A549 treated with RU486 at 1 μM for 4 hours (cell line): ENCODE measurements around the gene CLEC16A. TPM values are rescaled to one million over a fixed set of nuclear protein-coding genes. Genes with fewer than 3 reads are reported as not detected.

Source experiments
- total RNA-seq: library from RNA; stranded (reverse); fragments of 200-300 nt; extraction: Qiagen RNA extraction; gene quantifications from 5 replicates; pipeline ENCODE4 v1.2.3, GENCODE V29; 2022; ENCODE audit warnings: low read depth

Gene CLEC16A
- 6.9 to 8.6 TPM (median 7.6 TPM) in 5 replicates for total RNA-seq

GRCh38 chr16:10944249-10945064, at the start of gene CLEC16A:
CLEC16A (plus strand) TSS chr16:10944564; CDS start chr16:10944718, 154 bp downstream.

DNA sequence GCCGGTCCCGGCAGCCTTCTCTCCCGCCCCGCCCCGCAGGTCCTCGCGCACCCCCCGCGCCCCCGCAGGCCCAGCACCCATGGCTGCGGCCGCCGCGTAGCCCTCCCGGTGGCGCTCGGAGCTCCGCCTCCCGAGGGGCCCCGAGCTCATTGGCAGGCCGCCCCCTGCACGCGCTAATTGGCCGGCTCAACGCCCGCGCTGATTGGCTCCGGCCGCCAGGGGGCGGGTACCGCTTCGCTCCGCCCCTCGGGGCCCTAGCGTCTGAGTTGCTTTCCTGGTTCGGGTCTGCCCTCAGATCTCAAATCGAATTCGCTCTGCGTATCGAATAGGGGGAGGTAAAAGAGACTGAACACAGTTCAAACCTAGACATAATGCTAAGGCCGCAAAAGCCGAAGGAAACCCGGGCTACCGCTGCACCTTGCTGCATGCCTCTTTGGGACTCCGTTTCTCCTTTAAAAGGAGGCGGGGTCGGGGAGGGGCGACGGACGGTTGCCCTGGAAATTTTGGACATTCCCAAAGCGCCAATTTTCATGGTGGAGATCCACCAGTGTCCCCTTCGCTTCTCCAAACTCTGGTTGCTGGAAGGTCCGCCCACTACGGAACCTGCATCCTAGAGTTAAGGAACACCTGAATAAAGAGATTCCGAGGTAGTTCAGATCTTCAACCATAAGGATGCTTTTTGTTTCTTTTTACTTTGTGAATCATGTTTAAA, 1.9 kb upstream of the CLEC16A start, which contains the start of gene DEXI:
DEXI (minus strand) TSS at position 117 of the 712 bp plus-strand sequence. CDS start 463 bp downstream, outside the sequence.

Other genes starting within 250 kb of the CLEC16A start
- not detected in 5 replicates for gene TEKT5, start 249.6 kb upstream of the CLEC16A start, total RNA-seq
- gene NUBP1, start 200.7 kb upstream of the CLEC16A start, total RNA-seq, result 41.0 to 51.3 TPM (median 44.6 TPM) in 5 replicates
- 0.07 to 0.26 TPM (median 0.24 TPM) in 3 of 5 replicates, not detected in the others for gene TVP23A, start 125.8 kb upstream of the CLEC16A start, total RNA-seq
- gene CIITA, start 67.4 kb upstream of the CLEC16A start, total RNA-seq, result 0.03 to 0.08 TPM in 2 of 5 replicates, not detected in the others
- 30.4 to 44.4 TPM (median 41.4 TPM) in 5 replicates for gene DEXI, start 2.1 kb upstream of the CLEC16A start, total RNA-seq